Ecto neural progenitor cell (in vitro differentiated cells): ENCODE measurements around the gene SNTG2.

Experiments
- DNase-seq: peaks from one replicate; pipeline ENCODE4 v3.0.0-alpha.2; 2018; ENCODE audit warnings: low spot score

SNTG2 gene

GRCh38 chr2:1283020-1283801 lies 332.6 kb downstream of the SNTG2 start:
- DNase-seq = no peak

GRCh38 chr2:1283871-1284270 lies 333.2 kb downstream of the SNTG2 start:
- no peak for DNase-seq

GRCh38 chr2:1286929-1287328 lies 336.3 kb downstream of the SNTG2 start:
- DNase-seq = no peak

- DNase-seq = no peak
Observed at GRCh38 chr2:1287427-1287826, 336.8 kb downstream of the SNTG2 start.

GRCh38 chr2:1294900-1295299 lies 344.3 kb downstream of the SNTG2 start:
- no peak for DNase-seq

GRCh38 chr2:1295740-1296139 lies 345.1 kb downstream of the SNTG2 start:
- no peak for DNase-seq

GRCh38 chr2:1297372-1298159 lies 346.9 kb downstream of the SNTG2 start:
- DNase-seq = no peak

GRCh38 chr2:1299043-1299442 lies 348.4 kb downstream of the SNTG2 start:
- DNase-seq = no peak

GRCh38 chr2:1300284-1300683 lies 349.6 kb downstream of the SNTG2 start:
- DNase-seq = no peak

GRCh38 chr2:1301056-1301455 lies 350.4 kb downstream of the SNTG2 start:
- DNase-seq = no peak

- DNase-seq = no peak
Observed at GRCh38 chr2:1305342-1306013, 354.8 kb downstream of the SNTG2 start.

GRCh38 chr2:1306014-1306686 lies 355.5 kb downstream of the SNTG2 start:
- no peak for DNase-seq

- no peak for DNase-seq
Observed at GRCh38 chr2:1306687-1307516, 356.3 kb downstream of the SNTG2 start.

- DNase-seq = no peak
Observed at GRCh38 chr2:1307670-1308069, 357.0 kb downstream of the SNTG2 start.

GRCh38 chr2:1308678-1309077 lies 358.0 kb downstream of the SNTG2 start:
- DNase-seq = no peak

GRCh38 chr2:1309507-1309906 lies 358.9 kb downstream of the SNTG2 start:
- no peak for DNase-seq

GRCh38 chr2:1310202-1310601 lies 359.6 kb downstream of the SNTG2 start:
- no peak for DNase-seq

- DNase-seq = no peak
Observed at GRCh38 chr2:1310866-1311265, 360.2 kb downstream of the SNTG2 start.

GRCh38 chr2:1313240-1313924 lies 362.7 kb downstream of the SNTG2 start:
- no peak for DNase-seq

GRCh38 chr2:1314254-1314653 lies 363.6 kb downstream of the SNTG2 start:
- no peak for DNase-seq
